ENCODE results near the gene SEL1L3. TPM values are rescaled to one million over a fixed set of nuclear protein-coding genes. Genes with fewer than 3 reads are reported as not detected.

Gene SEL1L3
- total and polyA plus RNA-seq, 9 of the 15 experiments (the other 6 are each of a cell fraction or from before 2014, with no cell fraction given), result 10.0 to 44.3 (median 21.6) TPM

DNA sequence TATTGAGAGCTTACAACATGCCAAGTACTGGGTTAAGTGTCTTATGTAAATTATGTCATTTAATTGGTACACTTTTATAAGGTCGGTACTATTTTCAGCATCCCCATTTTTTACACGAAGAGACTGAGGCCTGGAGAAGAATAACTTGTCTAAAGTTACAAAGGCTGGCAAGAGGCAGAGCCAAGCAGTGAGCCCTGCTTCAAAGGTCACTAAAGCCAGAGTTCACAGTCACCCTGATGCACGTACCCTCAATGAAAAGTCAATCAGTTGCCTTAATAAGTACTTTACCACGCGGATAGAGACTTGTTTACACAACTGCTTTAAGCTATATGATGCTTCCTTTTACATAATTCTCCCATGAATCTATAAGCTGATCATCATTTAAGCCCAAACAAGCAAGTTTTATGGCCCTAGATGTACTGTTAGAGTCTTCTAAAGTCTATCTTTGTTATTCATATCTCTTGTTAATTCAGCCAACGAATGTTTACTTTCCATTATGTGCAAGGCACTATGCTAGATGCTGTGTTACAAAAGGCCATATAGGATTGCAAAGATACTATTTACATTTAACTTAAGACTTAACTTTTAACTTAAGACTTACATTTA lies 57.4 kb downstream of the SEL1L3 start (continued):
- TF ChIP-seq GATAD2A (IDR thresholded peaks at IDR 0.05), result no peak
- TF ChIP-seq CEBPG (CRISPR knock-in tag; IDR thresholded peaks at IDR 0.05), result no peak
- no peak for TF ChIP-seq CEBPG (tag; conservative IDR thresholded peaks at IDR 0.05 in 1 of 2, IDR thresholded peaks at IDR 0.05 in 1 of 2)

DNA sequence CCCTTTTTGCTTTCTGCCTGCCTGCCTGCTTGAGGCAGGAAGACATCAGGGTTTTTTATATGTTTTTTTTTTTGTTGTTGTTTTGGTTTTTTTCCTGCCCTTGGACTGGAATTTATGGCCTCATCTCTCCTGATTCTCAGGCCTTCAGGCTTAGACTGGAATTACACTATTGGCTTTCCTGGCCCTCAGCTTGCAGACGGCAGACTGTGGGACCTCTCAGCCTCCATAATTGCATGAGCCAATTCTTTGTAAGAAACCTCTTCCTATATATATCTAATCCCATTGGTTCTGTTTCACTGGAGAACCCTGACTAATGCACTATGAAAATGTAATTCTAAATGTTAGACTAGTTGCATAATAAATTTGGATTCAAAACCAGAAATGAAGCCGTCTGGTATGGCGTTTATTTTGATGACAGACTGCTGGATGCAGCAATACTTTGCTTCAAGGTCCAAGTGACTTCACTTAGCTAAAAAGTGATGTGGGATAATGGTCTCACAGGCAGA lies 59.0 kb downstream of the SEL1L3 start:
- H3K27me3 ChIP-seq (ENCODE audit: control insufficient read depth in 2 of 2, insufficient read depth in 2 of 2, low read length in 2 of 2), result no peaks in the 10 kb centered on the region
- ATAC-seq (no peak), FAIRE-seq (no peak), DNase-seq (ENCODE audit: extremely low read depth in 1 of 4, low spot score in 3 of 4) (no peak)
- H3K4me2 ChIP-seq (ENCODE audit: insufficient read depth, low read length), result no peak overlapping the region
- peaks cover 21% of the 10 kb centered on the region; the same call in 2 of the 3 replicates for H3K36me3 ChIP-seq (ENCODE audit: control insufficient read depth, insufficient read depth, low read length)
- no peaks in the 10 kb centered on the region for H3K79me2 ChIP-seq (ENCODE audit: control insufficient read depth, insufficient read depth, low read length)
- no peak overlapping the region for H3K9ac ChIP-seq (ENCODE audit: insufficient read depth in 1 of 2, low read depth in 2 of 2, low read length in 2 of 2)
- intact Hi-C loops (cut with micrococcal nuclease), result no loop called here
- H3K9me3 ChIP-seq (replicated peaks; ENCODE audit: control insufficient read depth, insufficient read depth, low read depth, low read length), result no peaks in the 10 kb centered on the region
- TF ChIP-seq RBM25 (IDR thresholded peaks at IDR 0.05; ENCODE audit: low read depth, low read length, severe bottlenecking), result no peak
- TF ChIP-seq RBBP5 (IDR thresholded peaks at IDR 0.05; ENCODE audit: borderline replicate concordance, insufficient read depth, low read length, poor library complexity, severe bottlenecking), result no peak
- no peak for TF ChIP-seq HLTF (IDR thresholded peaks at IDR 0.05)
- H3K9me1 ChIP-seq (ENCODE audit: control insufficient read depth, insufficient read depth, low read length), result peaks cover 4% of the 10 kb centered on the region
- POLR2A ChIA-PET, result no interaction called here
- H4K20me1 ChIP-seq (replicated peaks; ENCODE audit: control insufficient read depth, insufficient read depth, low read length), result no peaks in the 10 kb centered on the region
- no peak overlapping the region for H3K27ac ChIP-seq (ENCODE audit: extremely low read depth, low read depth, low read length)
- WGBS (ENCODE audit: insufficient coverage, low coverage, missing lambda C conversion rate), result 83% methylated on average over 3 of the region's 3 CpGs
- no peak overlapping the region for H2AFZ ChIP-seq (ENCODE audit: low read depth, low read length)
- H3K4me1 ChIP-seq (replicated peaks in 1 of 2; ENCODE audit: control insufficient read depth in 2 of 2, insufficient read depth in 2 of 2, low read length in 2 of 2), result no peaks in the 10 kb centered on the region
- no peak overlapping the region for H3K4me3 ChIP-seq
- in situ Hi-C loops (cut with MboI), result no loop called here
- BruUV-seq (replicated peaks), result no TSS peak
- CTCF ChIA-PET (ENCODE audit: low intra/inter-chr PET ratio), result no interaction called here
